ENCODE measurements around the gene HDAC4.
"Not testable (repeated sequence)": the region's sequence is repeated elsewhere in the genome, so short reads cannot be mapped to it uniquely, and the experiment has no call there.

The HDAC4 gene

GRCh38 chr2:239051891-239052445 lies 348.9 kb downstream of the HDAC4 start:
- DNase-seq: no peak

- no peak for DNase-seq
Measured at GRCh38 chr2:239050252-239050649, 350.6 kb downstream of the HDAC4 start.

GRCh38 chr2:239049421-239050251 lies 351.2 kb downstream of the HDAC4 start:
- no peak for DNase-seq

- no peak for DNase-seq
Measured at GRCh38 chr2:239048736-239049135, 352.1 kb downstream of the HDAC4 start.

GRCh38 chr2:239047861-239048260 lies 353.0 kb downstream of the HDAC4 start:
- no peak for DNase-seq

- no peak for DNase-seq
Measured at GRCh38 chr2:239047420-239047819, 353.4 kb downstream of the HDAC4 start.

- no peak for DNase-seq
Measured at GRCh38 chr2:239046822-239047221, 354.0 kb downstream of the HDAC4 start.

- DNase-seq: no peak
Measured at GRCh38 chr2:239044336-239044735, 356.5 kb downstream of the HDAC4 start.

GRCh38 chr2:239043326-239043725 lies 357.5 kb downstream of the HDAC4 start:
- DNase-seq: no peak

GRCh38 chr2:239042551-239043320 lies 358.1 kb downstream of the HDAC4 start:
- no peak for DNase-seq

- DNase-seq: no peak
Measured at GRCh38 chr2:239042046-239042445, 358.8 kb downstream of the HDAC4 start.

- DNase-seq: no peak
Measured at GRCh38 chr2:239041062-239041461, 359.8 kb downstream of the HDAC4 start.

- no peak for DNase-seq
Measured at GRCh38 chr2:239040152-239040761, 360.6 kb downstream of the HDAC4 start.

- no peak for DNase-seq
Measured at GRCh38 chr2:239039479-239039861, 361.4 kb downstream of the HDAC4 start.

- no peak for DNase-seq
Measured at GRCh38 chr2:239038773-239039478, 361.9 kb downstream of the HDAC4 start.

- DNase-seq: not testable (repeated sequence)
Measured at GRCh38 chr2:239038284-239038683, 362.5 kb downstream of the HDAC4 start.

- no peak for DNase-seq
Measured at GRCh38 chr2:239037559-239037910, 363.3 kb downstream of the HDAC4 start.

- DNase-seq: no peak
Measured at GRCh38 chr2:239036819-239037558, 363.8 kb downstream of the HDAC4 start.

GRCh38 chr2:239035997-239036731 lies 364.7 kb downstream of the HDAC4 start:
- DNase-seq: no peak

GRCh38 chr2:239035361-239035814 lies 365.4 kb downstream of the HDAC4 start:
- DNase-seq: peak; percentile 75 to 76

Data from stimulated activated CD4-positive, alpha-beta T cell treated with anti-CD3 and anti-CD28 coated beads, Interleukin-2, amount 100 ng/mL, for 24 hours (primary cell).